ENCODE measurements around the gene CPA5. TPM values are rescaled to one million over a fixed set of nuclear protein-coding genes. Genes with fewer than 3 reads are reported as not detected.

Gene CPA5
- total RNA-seq, 2 experiments from 2014 or later: not detected

- Histone ChIP-seq H4K20me1 (ENCODE audit: insufficient read depth, low read length) (no peaks in the 10 kb centered on the region), H3K4me2 (ENCODE audit: low read length) (no peak overlapping the region), H3K9me3 (ENCODE audit: low read length) (no peaks in the 10 kb centered on the region), H3K4me3 (ENCODE audit: low read depth, low read length, poor library complexity, severe bottlenecking) (no peak overlapping the region), H3K79me2 (ENCODE audit: insufficient read depth, low read depth, low read length) (no peaks in the 10 kb centered on the region), H3K9me2 (ENCODE audit: insufficient read depth, low read length) (no peaks in the 10 kb centered on the region), H3K27ac (ENCODE audit: low read depth, low read length, poor library complexity, severe bottlenecking) (no peak overlapping the region), H2AFZ (ENCODE audit: low read length) (no peak overlapping the region), H3K4me1 (ENCODE audit: insufficient read depth, low read length, poor library complexity, severe bottlenecking) (no peaks in the 10 kb centered on the region), H3K36me3 (ENCODE audit: insufficient read depth, low read length) (no peaks in the 10 kb centered on the region)
- intact Hi-C loops (cut with micrococcal nuclease; ENCODE audit: unreplicated experiment): no loop called here
- TF ChIP-seq CTCF (conservative IDR thresholded peaks at IDR 0.05; ENCODE audit: low read length) (no peak), EZH2phosphoT487 (IDR thresholded peaks at IDR 0.05; ENCODE audit: borderline replicate concordance, low read depth, low read length) (no peak)
- POLR2A ChIA-PET: interaction anchor here (0.6 to 1.1 kb wide), 2 partner anchors 12 to 362 kb away, joined by 3 read pairs; no protein-coding TSS in a partner anchor
- no peak for DNase-seq (ENCODE audit: low spot score)
- CTCF ChIA-PET (ENCODE audit: unreplicated experiment): no interaction called here
- BruUV-seq (replicated peaks): no TSS peak
Measured at GRCh38 chr7:130329681-130330080, 14.9 kb upstream of the CPA5 start.

GRCh38 chr7:130332259-130333053 lies 12.2 kb upstream of the CPA5 start:
- CTCF ChIA-PET (ENCODE audit: unreplicated experiment): no interaction called here
- H3K4me2 ChIP-seq (ENCODE audit: low read length): no peak overlapping the region
- BruUV-seq (replicated peaks): no TSS peak

More at GRCh38 chr7:130332259-130333053, 12.2 kb upstream of the CPA5 start:
- Histone ChIP-seq H3K4me1 (ENCODE audit: insufficient read depth, low read length, poor library complexity, severe bottlenecking) (no peaks in the 10 kb centered on the region), H3K79me2 (ENCODE audit: insufficient read depth, low read depth, low read length) (no peaks in the 10 kb centered on the region), H3K36me3 (ENCODE audit: insufficient read depth, low read length) (no peaks in the 10 kb centered on the region), H3K9me3 (ENCODE audit: low read length) (no peaks in the 10 kb centered on the region), H3K4me3 (ENCODE audit: low read depth, low read length, poor library complexity, severe bottlenecking) (no peak overlapping the region), H4K20me1 (ENCODE audit: insufficient read depth, low read length) (no peaks in the 10 kb centered on the region), H3K9me2 (ENCODE audit: insufficient read depth, low read length) (no peaks in the 10 kb centered on the region), H2AFZ (ENCODE audit: low read length) (no peak overlapping the region), H3K27ac (ENCODE audit: low read depth, low read length, poor library complexity, severe bottlenecking) (no peak overlapping the region)
- POLR2A ChIA-PET: interaction anchor here (0.7 kb wide), 1 partner anchor 12 kb away, joined by 3 read pairs; the partner anchor contains the start of gene CPA5
- no peak for DNase-seq (ENCODE audit: low spot score)
- intact Hi-C loops (cut with micrococcal nuclease; ENCODE audit: unreplicated experiment): no loop called here
- TF ChIP-seq CTCF (conservative IDR thresholded peaks at IDR 0.05; ENCODE audit: low read length) (no peak), EZH2phosphoT487 (IDR thresholded peaks at IDR 0.05; ENCODE audit: borderline replicate concordance, low read depth, low read length) (no peak)

Measured in OCI-LY7 (cell line).